GM12872 (cell line): ENCODE results near the gene TMEM269.

Source experiments
- CTCF ChIP-seq: IDR thresholded peaks from 3 replicates; pipeline ENCODE4 v1.5.1; 2011; ENCODE audit warnings: low read depth, mild to moderate bottlenecking, low read length, moderate library complexity; ENCODE audit not compliant: insufficient read depth

Gene TMEM269

GRCh38 chr1:42761567-42761966 is 23.2 kb upstream of the TMEM269 start:
- TF ChIP-seq CTCF: no peak

GRCh38 chr1:42762269-42762668 is 22.5 kb upstream of the TMEM269 start:
- TF ChIP-seq CTCF: no peak

GRCh38 chr1:42765269-42765668 is 19.5 kb upstream of the TMEM269 start:
- TF ChIP-seq CTCF: no peak

GRCh38 chr1:42765832-42766740 is 18.7 kb upstream of the TMEM269 start:
- TF ChIP-seq CTCF: peak; percentile 67

GRCh38 chr1:42766741-42767509 is 17.9 kb upstream of the TMEM269 start, which contains the start of the genes C1orf50 and P3H1:
C1orf50 (plus strand) TSS chr1:42767249; CDS start chr1:42767312, 63 bp downstream.
P3H1 (minus strand) TSS chr1:42767028; CDS start chr1:42766971, 57 bp downstream.
- TF ChIP-seq CTCF: no peak

GRCh38 chr1:42767510-42768000 is 17.2 kb upstream of the TMEM269 start:
- no peak for TF ChIP-seq CTCF

- no peak for TF ChIP-seq CTCF
Measured at GRCh38 chr1:42768172-42768571, 16.6 kb upstream of the TMEM269 start.
